Activated T-cell treated with anti-CD3 and anti-CD28 coated beads, Interleukin-2, amount 50 U/mL, for 24 hours (primary cell): ENCODE results near the gene ULK4.
"Not testable (repeated sequence)": the region's sequence is repeated elsewhere in the genome, so short reads cannot be mapped to it uniquely, and the experiment has no call there.

Experiments used
- DNase-seq: peaks from one replicate; pipeline ENCODE4 v3.0.0-alpha.2; 2020
- H3K27ac Mint-ChIP-seq: 2 replicates; pipeline ENCODE4 v1.8.0; 2020; ENCODE audit warnings: mild to moderate bottlenecking, mixed read lengths
- H3K27me3 Mint-ChIP-seq: 2 replicates; pipeline ENCODE4 v1.8.0; 2020; ENCODE audit warnings: mixed read lengths
- H3K36me3 Mint-ChIP-seq: 2 replicates; pipeline ENCODE4 v1.8.0; 2020; ENCODE audit warnings: low read depth, mixed read lengths
- H3K4me1 Mint-ChIP-seq: 2 replicates; pipeline ENCODE4 v1.8.0; 2020; ENCODE audit warnings: low read depth, mixed read lengths
- H3K4me3 Mint-ChIP-seq: 2 replicates; pipeline ENCODE4 v1.8.0; 2020; ENCODE audit warnings: mild to moderate bottlenecking, moderate library complexity, mixed read lengths
- H3K9me3 Mint-ChIP-seq: 2 replicates; pipeline ENCODE4 v1.8.0; 2020; ENCODE audit warnings: mixed read lengths

Gene ULK4

GRCh38 chr3:41308119-41308518 is 653.8 kb downstream of the ULK4 start:
- Mint-ChIP-seq H3K4me1 (no peaks in the 10 kb centered on the region), H3K36me3 (no peaks in the 10 kb centered on the region), H3K9me3 (no peaks in the 10 kb centered on the region), H3K27me3 (no peaks in the 10 kb centered on the region), H3K27ac (no peak overlapping the region), H3K4me3 (no peak overlapping the region)
- DNase-seq, result no peak

DNA sequence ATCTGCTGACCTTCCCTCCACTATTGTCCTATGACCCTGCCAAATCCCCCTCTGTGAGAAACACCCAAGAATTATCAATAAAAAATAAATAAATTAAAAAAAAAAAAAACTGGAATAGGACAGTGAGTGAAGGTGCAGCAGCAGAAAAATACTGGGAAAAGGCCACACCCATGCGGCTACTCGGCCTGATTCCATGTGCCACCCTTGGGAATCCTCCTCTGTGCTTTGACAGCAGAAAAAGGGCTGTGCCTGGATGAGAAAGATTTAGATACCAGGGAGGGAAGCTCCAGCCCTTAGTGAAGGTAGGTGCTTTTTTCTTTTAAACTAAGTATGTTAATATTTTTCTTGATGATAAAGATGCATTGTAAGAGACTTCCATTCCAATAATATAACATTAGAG is 654.8 kb downstream of the ULK4 start:
- H3K36me3 Mint-ChIP-seq, result no peaks in the 10 kb centered on the region
- H3K9me3 Mint-ChIP-seq, result no peaks in the 10 kb centered on the region
- H3K27ac Mint-ChIP-seq, result no peak overlapping the region
- H3K4me1 Mint-ChIP-seq, result no peaks in the 10 kb centered on the region
- H3K27me3 Mint-ChIP-seq, result no peaks in the 10 kb centered on the region
- no peak overlapping the region for H3K4me3 Mint-ChIP-seq
- DNase-seq, result no peak

- Mint-ChIP-seq H3K27me3 (no peaks in the 10 kb centered on the region), H3K4me1 (no peaks in the 10 kb centered on the region), H3K36me3 (no peaks in the 10 kb centered on the region), H3K27ac (no peak overlapping the region), H3K9me3 (no peaks in the 10 kb centered on the region), H3K4me3 (no peak overlapping the region)
- no peak for DNase-seq
These were observed 657.3 kb downstream of the ULK4 start for GRCh38 chr3:41304593-41304992.

DNA sequence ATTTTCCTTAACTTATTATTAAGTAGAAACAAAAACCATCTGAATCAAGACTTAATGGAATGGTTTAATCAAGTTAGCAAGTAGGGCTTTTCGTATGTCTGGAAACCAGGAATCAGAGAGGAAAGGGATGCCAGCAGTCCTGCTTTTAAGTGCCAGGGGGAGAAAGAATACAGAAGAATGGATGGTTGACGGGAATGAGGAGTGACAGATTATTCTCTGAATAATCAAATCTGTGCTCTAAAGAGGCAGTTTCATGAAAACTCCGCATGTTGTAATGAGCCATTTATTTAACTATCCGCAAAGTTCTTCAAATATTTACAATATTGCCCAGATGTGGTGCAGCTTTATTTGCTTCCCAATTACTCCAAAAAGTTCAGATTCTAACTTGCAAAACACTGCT is 659.6 kb downstream of the ULK4 start:
- no peaks in the 10 kb centered on the region for H3K4me1 Mint-ChIP-seq
- H3K9me3 Mint-ChIP-seq, result no peaks in the 10 kb centered on the region
- no peak for DNase-seq
- no peak overlapping the region for H3K4me3 Mint-ChIP-seq
- H3K27me3 Mint-ChIP-seq, result no peaks in the 10 kb centered on the region
- H3K36me3 Mint-ChIP-seq, result no peaks in the 10 kb centered on the region
- H3K27ac Mint-ChIP-seq, result no peak overlapping the region

- Mint-ChIP-seq H3K9me3 (no peaks in the 10 kb centered on the region), H3K27me3 (no peaks in the 10 kb centered on the region), H3K36me3 (no peaks in the 10 kb centered on the region), H3K4me3 (no peak overlapping the region), H3K27ac (no peak overlapping the region), H3K4me1 (no peaks in the 10 kb centered on the region)
- no peak for DNase-seq
These were observed 660.4 kb downstream of the ULK4 start for GRCh38 chr3:41301548-41301947.

GRCh38 chr3:41299036-41299435 is 662.9 kb downstream of the ULK4 start:
- H3K9me3 Mint-ChIP-seq, result no peaks in the 10 kb centered on the region
- H3K4me3 Mint-ChIP-seq, result no peak overlapping the region
- H3K4me1 Mint-ChIP-seq, result no peaks in the 10 kb centered on the region
- DNase-seq, result no peak
- no peak overlapping the region for H3K27ac Mint-ChIP-seq
- no peaks in the 10 kb centered on the region for H3K27me3 Mint-ChIP-seq
- no peaks in the 10 kb centered on the region for H3K36me3 Mint-ChIP-seq

DNA sequence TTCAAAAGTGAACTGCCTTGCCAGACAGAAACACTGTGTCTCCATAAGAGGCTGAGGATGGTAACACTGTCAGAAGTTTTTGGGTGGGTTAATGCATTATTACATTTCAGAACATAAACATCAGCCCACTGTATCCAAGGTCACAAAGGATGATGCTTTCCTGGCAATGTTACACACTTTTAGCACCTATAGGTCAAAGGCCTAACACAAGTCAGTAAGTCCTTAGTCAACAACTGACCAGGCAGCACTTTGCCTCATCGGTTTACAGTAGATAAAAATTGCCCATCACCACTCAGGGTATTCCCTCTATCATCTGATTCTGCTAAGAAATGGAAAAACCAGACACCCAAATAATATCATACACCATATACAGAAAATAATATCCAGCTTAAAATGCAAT is 664.2 kb downstream of the ULK4 start:
- no peaks in the 10 kb centered on the region for H3K9me3 Mint-ChIP-seq
- H3K4me1 Mint-ChIP-seq, result no peaks in the 10 kb centered on the region
- DNase-seq, result no peak
- H3K36me3 Mint-ChIP-seq, result no peaks in the 10 kb centered on the region
- no peaks in the 10 kb centered on the region for H3K27me3 Mint-ChIP-seq
- H3K4me3 Mint-ChIP-seq, result no peak overlapping the region
- H3K27ac Mint-ChIP-seq, result no peak overlapping the region

DNA sequence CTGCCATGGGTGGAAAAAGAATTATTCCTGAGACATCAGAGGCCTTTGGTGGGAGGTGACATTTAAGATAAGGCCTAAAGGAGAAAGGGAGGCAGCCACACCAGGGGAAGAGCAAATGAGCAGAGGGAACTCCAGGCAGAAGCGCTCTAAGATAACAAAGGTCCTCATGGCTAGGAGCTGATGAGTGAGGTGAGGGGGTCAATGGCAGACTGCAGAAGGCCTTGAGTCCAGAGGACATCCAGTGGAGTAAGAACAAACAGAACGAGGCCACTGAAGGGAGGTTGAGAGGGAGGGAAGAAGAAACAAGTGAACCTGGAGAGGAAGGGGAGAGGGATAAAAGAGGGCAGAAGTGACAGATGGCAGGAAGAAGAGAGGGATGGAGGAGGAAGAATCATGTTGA is 665.3 kb downstream of the ULK4 start:
- H3K4me3 Mint-ChIP-seq, result no peak overlapping the region
- H3K9me3 Mint-ChIP-seq, result no peaks in the 10 kb centered on the region
- no peaks in the 10 kb centered on the region for H3K27me3 Mint-ChIP-seq
- no peaks in the 10 kb centered on the region for H3K4me1 Mint-ChIP-seq
- DNase-seq, result no peak
- H3K36me3 Mint-ChIP-seq, result no peaks in the 10 kb centered on the region
- no peak overlapping the region for H3K27ac Mint-ChIP-seq

GRCh38 chr3:41295740-41296139 is 666.2 kb downstream of the ULK4 start:
- Mint-ChIP-seq H3K4me3 (no peak overlapping the region), H3K9me3 (no peaks in the 10 kb centered on the region), H3K27me3 (no peaks in the 10 kb centered on the region), H3K27ac (no peak overlapping the region), H3K36me3 (no peaks in the 10 kb centered on the region), H3K4me1 (no peaks in the 10 kb centered on the region)
- no peak for DNase-seq

DNA sequence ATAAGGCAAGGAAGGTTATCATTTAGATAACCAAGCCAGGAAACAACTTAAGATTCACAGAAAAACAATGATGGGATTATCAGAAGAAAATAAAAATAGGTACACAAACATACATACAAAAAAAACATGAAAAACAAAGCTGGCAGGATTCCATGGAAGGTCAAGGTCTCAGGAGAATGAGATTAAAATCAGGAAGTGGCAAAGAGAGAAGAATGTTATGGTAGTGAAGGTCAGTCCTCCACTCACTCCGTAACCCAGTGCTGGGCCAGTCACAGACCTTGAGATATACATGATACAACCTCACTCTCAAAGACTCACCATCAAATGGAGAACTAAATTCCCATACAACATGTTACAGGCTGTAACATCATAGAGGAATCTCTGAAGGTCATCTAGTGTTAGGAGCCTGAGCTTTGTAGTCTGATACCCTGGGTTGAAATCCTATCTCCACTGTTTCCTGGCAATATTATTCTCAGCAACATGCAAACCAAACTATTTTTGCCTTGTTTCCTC is 668.7 kb downstream of the ULK4 start:
- no peaks in the 10 kb centered on the region for H3K4me1 Mint-ChIP-seq
- H3K4me3 Mint-ChIP-seq, result no peak overlapping the region
- H3K36me3 Mint-ChIP-seq, result no peaks in the 10 kb centered on the region
- no peak overlapping the region for H3K27ac Mint-ChIP-seq
- no peaks in the 10 kb centered on the region for H3K27me3 Mint-ChIP-seq
- H3K9me3 Mint-ChIP-seq, result no peaks in the 10 kb centered on the region
- no peak for DNase-seq

DNA sequence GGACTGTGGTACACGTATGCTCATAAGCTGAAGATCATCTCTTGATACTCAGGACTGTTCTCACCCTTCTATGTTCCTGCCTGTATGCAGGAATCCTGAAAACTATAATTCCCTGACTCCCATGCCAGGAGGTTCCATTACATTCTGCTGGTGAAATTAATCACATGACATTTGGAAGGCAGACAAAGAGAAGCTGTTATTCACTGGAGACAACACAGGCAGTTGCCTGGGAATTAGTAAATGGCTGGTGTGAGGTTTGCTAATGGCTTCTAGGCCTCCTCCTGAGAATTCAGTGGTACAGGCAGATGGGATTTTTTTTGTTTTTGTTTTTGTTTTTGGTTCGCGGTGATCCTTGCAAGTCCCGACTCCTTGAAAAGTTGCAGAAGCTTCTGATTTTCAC is 671.2 kb downstream of the ULK4 start:
- Mint-ChIP-seq H3K27ac (no peak overlapping the region), H3K4me3 (no peak overlapping the region), H3K9me3 (no peaks in the 10 kb centered on the region), H3K4me1 (peaks cover 12% of the 10 kb centered on the region), H3K27me3 (no peaks in the 10 kb centered on the region), H3K36me3 (no peaks in the 10 kb centered on the region)
- DNase-seq, result no peak

DNA sequence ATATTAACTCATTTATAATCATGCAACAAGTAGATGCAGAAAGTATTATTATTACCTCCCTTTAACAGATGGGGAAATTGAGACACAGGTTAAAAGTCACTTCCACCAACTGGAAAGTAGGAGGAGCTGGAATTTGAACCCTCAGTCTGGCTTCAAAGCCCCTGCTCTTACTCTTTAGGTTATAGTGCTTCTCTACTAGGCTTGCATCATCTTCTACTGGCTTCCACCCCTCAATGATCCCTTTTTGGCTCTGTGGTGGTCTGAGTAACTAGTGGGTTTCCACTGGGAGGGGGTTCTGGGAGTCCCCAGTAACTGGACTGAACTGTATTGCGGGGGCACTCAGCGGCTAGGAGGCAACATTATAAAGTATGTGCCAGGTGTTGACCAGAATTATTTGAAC is 671.6 kb downstream of the ULK4 start:
- no peaks in the 10 kb centered on the region for H3K36me3 Mint-ChIP-seq
- H3K27ac Mint-ChIP-seq, result no peak overlapping the region
- peaks cover 12% of the 10 kb centered on the region for H3K4me1 Mint-ChIP-seq
- H3K27me3 Mint-ChIP-seq, result no peaks in the 10 kb centered on the region
- H3K9me3 Mint-ChIP-seq, result peaks cover 2% of the 10 kb centered on the region
- H3K4me3 Mint-ChIP-seq, result no peak overlapping the region
- DNase-seq, result no peak

- Mint-ChIP-seq H3K27me3 (no peaks in the 10 kb centered on the region), H3K4me1 (peaks cover 12% of the 10 kb centered on the region), H3K27ac (no peak overlapping the region), H3K9me3 (peaks cover 4% of the 10 kb centered on the region), H3K36me3 (no peaks in the 10 kb centered on the region), H3K4me3 (no peak overlapping the region)
- DNase-seq, result no peak
These were observed 673.1 kb downstream of the ULK4 start for GRCh38 chr3:41288785-41289184.

DNA sequence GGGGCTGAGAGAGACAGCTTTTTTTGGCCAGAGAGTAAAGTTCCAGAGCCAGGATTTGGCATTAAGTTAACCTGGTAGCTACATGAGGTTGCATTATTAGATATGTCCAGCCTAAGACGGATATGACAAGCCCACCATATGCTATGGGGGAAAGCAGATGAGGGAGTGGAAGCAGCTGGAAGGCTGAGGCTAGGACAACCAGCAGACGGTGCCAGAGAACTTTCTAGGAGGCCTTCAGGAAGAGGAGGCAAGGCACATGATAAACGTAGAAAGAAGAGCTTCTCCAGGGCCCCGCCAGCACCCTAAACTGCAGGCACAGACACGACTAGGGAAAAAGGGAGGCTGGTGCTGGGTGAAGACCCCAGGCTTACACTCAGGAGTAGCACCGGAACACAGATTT is 675.6 kb downstream of the ULK4 start:
- peaks cover 12% of the 10 kb centered on the region for H3K4me1 Mint-ChIP-seq
- H3K27me3 Mint-ChIP-seq, result no peaks in the 10 kb centered on the region
- H3K36me3 Mint-ChIP-seq, result no peaks in the 10 kb centered on the region
- DNase-seq, result no peak
- H3K4me3 Mint-ChIP-seq, result no peak overlapping the region
- no peak overlapping the region for H3K27ac Mint-ChIP-seq
- H3K9me3 Mint-ChIP-seq, result peaks cover 4% of the 10 kb centered on the region

DNA sequence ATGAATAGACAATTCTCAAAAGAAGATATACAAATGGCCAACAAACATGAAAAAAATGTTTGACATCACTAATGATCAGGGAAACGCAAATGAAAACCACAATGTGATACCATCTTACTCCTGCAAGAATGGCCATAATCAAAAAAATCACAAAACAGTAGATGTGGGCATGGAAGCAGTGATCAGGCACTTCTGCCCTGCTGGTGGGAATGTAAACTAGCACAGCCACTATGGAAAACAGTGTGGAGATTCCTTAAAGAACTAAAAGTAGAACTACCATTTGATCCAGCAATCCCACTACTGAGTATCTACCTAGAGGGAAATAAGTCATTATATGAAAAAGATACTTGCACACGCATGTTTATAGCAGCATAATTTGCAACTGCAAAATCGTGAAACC is 677.0 kb downstream of the ULK4 start:
- not testable (repeated sequence) for H3K4me3 Mint-ChIP-seq, H3K27me3 Mint-ChIP-seq, H3K9me3 Mint-ChIP-seq, H3K27ac Mint-ChIP-seq, H3K36me3 Mint-ChIP-seq, DNase-seq
- H3K4me1 Mint-ChIP-seq, result peaks cover 12% of the 10 kb centered on the region

- Mint-ChIP-seq H3K27ac (no peak overlapping the region), H3K36me3 (peaks cover 5% of the 10 kb centered on the region), H3K4me1 (no peaks in the 10 kb centered on the region), H3K27me3 (no peaks in the 10 kb centered on the region), H3K4me3 (no peak overlapping the region), H3K9me3 (no peaks in the 10 kb centered on the region)
- no peak for DNase-seq
These were observed 684.0 kb downstream of the ULK4 start for GRCh38 chr3:41277790-41278465.
